ENCODE results near the gene JAKMIP1.

GRCh38 chr4:6200922-6201362 lies 593 bp upstream of the JAKMIP1 start:
- no peak for TF ChIP-seq CTCF (IDR thresholded peaks at IDR 0.05)
- no peak for TF ChIP-seq POLR2A (IDR thresholded peaks at IDR 0.05)
